Breast epithelium (tissue), 3 donors: ENCODE measurements around the gene CCDC112.

Experiments used
- POLR2A ChIP-seq: fragments of 450-650 bp; IDR thresholded peaks from one replicate; pipeline ENCODE4 v1.6.1; 2016; ENCODE audit warnings: antibody characterized with exemption, mild to moderate bottlenecking, moderate library complexity
- POLR2AphosphoS5 ChIP-seq, 3 donors: sonication (generic); formaldehyde crosslinking; IDR thresholded peaks; one replicate each; pipeline ENCODE4 v1.6.1; 2017; ENCODE audit warnings: antibody characterized with exemption in 3 of 3
- TF ChIP-seq, protein P1 (sequence below), 3 donors: fragments of 450-650 bp; IDR thresholded peaks; one replicate each; pipeline ENCODE4 v1.5.1; 2016 to 2017; ENCODE audit warnings: antibody characterized with exemption in 3 of 3, mild to moderate bottlenecking in 3 of 3, moderate library complexity in 3 of 3

DNA sequence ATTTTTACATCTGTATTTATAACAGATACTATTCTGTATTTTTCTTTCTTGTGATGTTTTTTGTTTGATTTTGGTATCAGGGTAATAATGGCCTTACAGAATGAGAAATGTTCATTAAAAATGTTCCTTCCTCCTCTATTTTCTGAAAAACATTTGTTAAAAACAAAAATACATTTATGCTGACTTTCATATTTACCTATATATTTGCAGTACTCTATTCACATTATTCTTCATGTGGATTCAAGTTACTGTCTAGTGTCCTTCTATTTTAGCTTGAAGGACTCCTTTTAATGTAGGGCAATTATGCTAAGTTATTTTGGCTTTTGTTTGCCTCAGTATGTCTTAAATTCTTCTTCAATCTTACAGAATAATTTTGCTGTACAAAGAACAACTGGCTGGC is 5.1 kb downstream of the CCDC112 start:
- TF ChIP-seq, protein P1, sequence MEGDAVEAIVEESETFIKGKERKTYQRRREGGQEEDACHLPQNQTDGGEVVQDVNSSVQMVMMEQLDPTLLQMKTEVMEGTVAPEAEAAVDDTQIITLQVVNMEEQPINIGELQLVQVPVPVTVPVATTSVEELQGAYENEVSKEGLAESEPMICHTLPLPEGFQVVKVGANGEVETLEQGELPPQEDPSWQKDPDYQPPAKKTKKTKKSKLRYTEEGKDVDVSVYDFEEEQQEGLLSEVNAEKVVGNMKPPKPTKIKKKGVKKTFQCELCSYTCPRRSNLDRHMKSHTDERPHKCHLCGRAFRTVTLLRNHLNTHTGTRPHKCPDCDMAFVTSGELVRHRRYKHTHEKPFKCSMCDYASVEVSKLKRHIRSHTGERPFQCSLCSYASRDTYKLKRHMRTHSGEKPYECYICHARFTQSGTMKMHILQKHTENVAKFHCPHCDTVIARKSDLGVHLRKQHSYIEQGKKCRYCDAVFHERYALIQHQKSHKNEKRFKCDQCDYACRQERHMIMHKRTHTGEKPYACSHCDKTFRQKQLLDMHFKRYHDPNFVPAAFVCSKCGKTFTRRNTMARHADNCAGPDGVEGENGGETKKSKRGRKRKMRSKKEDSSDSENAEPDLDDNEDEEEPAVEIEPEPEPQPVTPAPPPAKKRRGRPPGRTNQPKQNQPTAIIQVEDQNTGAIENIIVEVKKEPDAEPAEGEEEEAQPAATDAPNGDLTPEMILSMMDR (IDR thresholded peaks at IDR 0.05): no peak
- TF ChIP-seq POLR2A: no peak
- TF ChIP-seq POLR2AphosphoS5 (IDR thresholded peaks at IDR 0.05): no peak
